HepG2 (cell line): Measurements from ENCODE around the gene PLOD3. TPM values are rescaled to one million over a fixed set of nuclear protein-coding genes. Genes with fewer than 3 reads are reported as not detected.

Experiments used
- AKAP8 ChIP-seq: sonication (generic); formaldehyde crosslinking; IDR thresholded peaks from 2 replicates; pipeline ENCODE4 v1.5.1; 2020; ENCODE audit warnings: mild to moderate bottlenecking, missing genetic modification reagents
- HES4 ChIP-seq: sonication (generic); formaldehyde crosslinking; IDR thresholded peaks from 2 replicates; pipeline ENCODE4 v1.9.0; 2021; ENCODE audit warnings: mild to moderate bottlenecking, missing genetic modification reagents, borderline replicate concordance
- NCOR1 ChIP-seq: fragments of 200-600 bp; sonication (generic); IDR thresholded peaks from 2 replicates; pipeline ENCODE4 v1.7.0; 2017; ENCODE audit warnings: antibody characterized with exemption, low read length, borderline replicate concordance
- NFYC ChIP-seq: IDR thresholded peaks from 2 replicates; pipeline ENCODE4 v1.6.1; 2016; ENCODE audit warnings: missing genetic modification reagents, missing compliant biosample characterization
- PRDM10 ChIP-seq: sonication (generic); formaldehyde crosslinking; IDR thresholded peaks from 2 replicates; pipeline ENCODE4 v1.4.0; 2020; ENCODE audit warnings: low read depth, missing genetic modification reagents
- ZSCAN22 ChIP-seq: sonication (generic); formaldehyde crosslinking; IDR thresholded peaks from 2 replicates; pipeline ENCODE4 v1.4.0; 2020; ENCODE audit warnings: mild to moderate bottlenecking, missing genetic modification reagents
- ZSCAN30 ChIP-seq: sonication (generic); formaldehyde crosslinking; IDR thresholded peaks from 2 replicates; pipeline ENCODE4 v1.5.0; 2020; ENCODE audit warnings: mild to moderate bottlenecking, missing genetic modification reagents
- polyA plus RNA-seq, 8 experiments: library from polyadenylated mRNA; depleted of rRNA in 3 of 8; stranded (reverse) in 7 of 8; unstranded in 1 of 8; fragments of >200 nt; fragmentation: Illumina TruSeq in 4 of 8; extraction: Trizol in 4 of 8; gene quantifications; 2 replicates each; pipeline versions ENCODE4 v1.2.1 to v1.2.3, GENCODE V29; 2011 to 2016; ENCODE audit warnings: low read depth in 4 of 8, missing spikeins in 1 of 8, mixed read lengths in 1 of 8; ENCODE audit not compliant: insufficient read depth in 1 of 8
- total RNA-seq, 5 experiments: library from RNA; depleted of rRNA; stranded (reverse); fragments of >200 nt; fragmentation: Illumina TruSeq; extraction: Trizol; gene quantifications; 2 replicates each; pipeline ENCODE4 v1.2.3, GENCODE V29; 2016; ENCODE audit warnings: low read depth in 1 of 5
- TF ChIP-seq, protein P1 (sequence below): sonication (generic); formaldehyde crosslinking; IDR thresholded peaks from 2 replicates; pipeline ENCODE4 v1.5.0; 2020; ENCODE audit warnings: mild to moderate bottlenecking, missing genetic modification reagents, borderline replicate concordance
- TF ChIP-seq, protein P2 (sequence below): sonication (generic); formaldehyde crosslinking; IDR thresholded peaks from 2 replicates; pipeline ENCODE4 v1.4.0; 2020; ENCODE audit warnings: mild to moderate bottlenecking, missing genetic modification reagents

The PLOD3 gene
- total and polyA plus RNA-seq, 2 of the 13 experiments (the other 11 are each of a cell fraction or from before 2014, with no cell fraction given) = 65.8 to 67.4 TPM

DNA sequence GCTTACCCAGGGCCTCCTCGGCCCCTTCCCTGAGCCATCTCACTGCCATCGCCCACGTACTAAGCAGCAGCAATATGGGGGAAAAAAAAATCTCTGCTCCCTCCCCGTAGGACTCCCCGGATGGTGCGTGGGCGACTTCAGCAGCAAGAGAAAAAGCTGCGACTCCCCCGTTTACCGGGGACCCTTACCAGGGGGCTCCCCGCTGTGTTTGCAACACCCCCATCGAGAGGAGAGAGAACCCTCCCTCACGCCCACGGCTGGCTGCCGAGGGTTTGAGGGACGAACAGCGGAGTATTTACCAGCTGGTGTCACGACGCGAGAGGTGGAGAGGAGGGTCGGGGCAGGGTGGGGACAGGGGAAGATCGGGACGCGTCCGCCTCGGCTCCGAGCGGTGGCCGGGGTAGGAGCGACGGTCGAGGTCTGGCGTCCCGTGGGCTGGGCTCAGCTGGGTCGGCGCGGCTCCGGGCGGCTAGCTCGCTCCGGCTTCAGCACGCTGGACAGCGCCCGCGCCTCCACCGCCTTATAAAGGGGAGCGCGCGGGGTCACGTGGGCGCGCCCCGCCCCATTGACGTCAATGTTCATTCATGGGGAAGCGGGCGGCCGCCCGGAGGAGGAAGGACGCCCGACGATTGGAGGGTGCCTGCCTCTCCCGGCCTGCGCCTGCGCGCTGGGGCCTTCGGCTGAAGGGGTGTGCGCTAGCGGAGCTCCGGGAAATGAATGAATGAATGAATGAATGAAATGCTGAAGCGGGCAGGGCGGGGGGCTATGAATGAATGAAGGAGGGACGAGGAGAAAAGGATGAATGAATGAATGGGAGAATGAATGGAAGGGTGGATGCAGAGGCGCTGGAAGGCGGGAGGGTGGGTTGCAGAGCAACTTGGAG lies 52.1 kb downstream of the PLOD3 start, which contains the start of gene VGF (continued):
- TF ChIP-seq, protein P1, sequence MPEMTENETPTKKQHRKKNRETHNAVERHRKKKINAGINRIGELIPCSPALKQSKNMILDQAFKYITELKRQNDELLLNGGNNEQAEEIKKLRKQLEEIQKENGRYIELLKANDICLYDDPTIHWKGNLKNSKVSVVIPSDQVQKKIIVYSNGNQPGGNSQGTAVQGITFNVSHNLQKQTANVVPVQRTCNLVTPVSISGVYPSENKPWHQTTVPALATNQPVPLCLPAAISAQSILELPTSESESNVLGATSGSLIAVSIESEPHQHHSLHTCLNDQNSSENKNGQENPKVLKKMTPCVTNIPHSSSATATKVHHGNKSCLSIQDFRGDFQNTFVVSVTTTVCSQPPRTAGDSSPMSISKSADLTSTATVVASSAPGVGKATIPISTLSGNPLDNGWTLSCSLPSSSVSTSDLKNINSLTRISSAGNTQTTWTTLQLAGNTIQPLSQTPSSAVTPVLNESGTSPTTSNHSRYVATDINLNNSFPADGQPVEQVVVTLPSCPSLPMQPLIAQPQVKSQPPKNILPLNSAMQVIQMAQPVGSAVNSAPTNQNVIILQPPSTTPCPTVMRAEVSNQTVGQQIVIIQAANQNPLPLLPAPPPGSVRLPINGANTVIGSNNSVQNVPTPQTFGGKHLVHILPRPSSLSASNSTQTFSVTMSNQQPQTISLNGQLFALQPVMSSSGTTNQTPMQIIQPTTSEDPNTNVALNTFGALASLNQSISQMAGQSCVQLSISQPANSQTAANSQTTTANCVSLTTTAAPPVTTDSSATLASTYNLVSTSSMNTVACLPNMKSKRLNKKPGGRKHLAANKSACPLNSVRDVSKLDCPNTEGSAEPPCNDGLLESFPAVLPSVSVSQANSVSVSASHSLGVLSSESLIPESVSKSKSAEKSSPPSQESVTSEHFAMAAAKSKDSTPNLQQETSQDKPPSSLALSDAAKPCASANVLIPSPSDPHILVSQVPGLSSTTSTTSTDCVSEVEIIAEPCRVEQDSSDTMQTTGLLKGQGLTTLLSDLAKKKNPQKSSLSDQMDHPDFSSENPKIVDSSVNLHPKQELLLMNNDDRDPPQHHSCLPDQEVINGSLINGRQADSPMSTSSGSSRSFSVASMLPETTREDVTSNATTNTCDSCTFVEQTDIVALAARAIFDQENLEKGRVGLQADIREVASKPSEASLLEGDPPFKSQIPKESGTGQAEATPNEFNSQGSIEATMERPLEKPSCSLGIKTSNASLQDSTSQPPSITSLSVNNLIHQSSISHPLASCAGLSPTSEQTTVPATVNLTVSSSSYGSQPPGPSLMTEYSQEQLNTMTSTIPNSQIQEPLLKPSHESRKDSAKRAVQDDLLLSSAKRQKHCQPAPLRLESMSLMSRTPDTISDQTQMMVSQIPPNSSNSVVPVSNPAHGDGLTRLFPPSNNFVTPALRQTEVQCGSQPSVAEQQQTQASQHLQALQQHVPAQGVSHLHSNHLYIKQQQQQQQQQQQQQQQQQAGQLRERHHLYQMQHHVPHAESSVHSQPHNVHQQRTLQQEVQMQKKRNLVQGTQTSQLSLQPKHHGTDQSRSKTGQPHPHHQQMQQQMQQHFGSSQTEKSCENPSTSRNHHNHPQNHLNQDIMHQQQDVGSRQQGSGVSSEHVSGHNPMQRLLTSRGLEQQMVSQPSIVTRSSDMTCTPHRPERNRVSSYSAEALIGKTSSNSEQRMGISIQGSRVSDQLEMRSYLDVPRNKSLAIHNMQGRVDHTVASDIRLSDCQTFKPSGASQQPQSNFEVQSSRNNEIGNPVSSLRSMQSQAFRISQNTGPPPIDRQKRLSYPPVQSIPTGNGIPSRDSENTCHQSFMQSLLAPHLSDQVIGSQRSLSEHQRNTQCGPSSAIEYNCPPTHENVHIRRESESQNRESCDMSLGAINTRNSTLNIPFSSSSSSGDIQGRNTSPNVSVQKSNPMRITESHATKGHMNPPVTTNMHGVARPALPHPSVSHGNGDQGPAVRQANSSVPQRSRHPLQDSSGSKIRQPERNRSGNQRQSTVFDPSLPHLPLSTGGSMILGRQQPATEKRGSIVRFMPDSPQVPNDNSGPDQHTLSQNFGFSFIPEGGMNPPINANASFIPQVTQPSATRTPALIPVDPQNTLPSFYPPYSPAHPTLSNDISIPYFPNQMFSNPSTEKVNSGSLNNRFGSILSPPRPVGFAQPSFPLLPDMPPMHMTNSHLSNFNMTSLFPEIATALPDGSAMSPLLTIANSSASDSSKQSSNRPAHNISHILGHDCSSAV (CRISPR knock-in tag) = no peak
- TF ChIP-seq ZSCAN30 (CRISPR knock-in tag) (peak; percentile 90; the same call in 1 of the 2 replicates), NFYC (CRISPR knock-in tag) (peak; percentile 70), PRDM10 (CRISPR knock-in tag) (peak; percentile 71; the same call in 1 of the 2 replicates), AKAP8 (CRISPR knock-in tag) (peak; percentile 96), NCOR1 (no peak), HES4 (CRISPR knock-in tag) (peak; percentile 100), ZSCAN22 (CRISPR knock-in tag) (no peak; the same call in 1 of the 2 replicates)
- TF ChIP-seq, protein P2, sequence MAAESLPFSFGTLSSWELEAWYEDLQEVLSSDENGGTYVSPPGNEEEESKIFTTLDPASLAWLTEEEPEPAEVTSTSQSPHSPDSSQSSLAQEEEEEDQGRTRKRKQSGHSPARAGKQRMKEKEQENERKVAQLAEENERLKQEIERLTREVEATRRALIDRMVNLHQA (CRISPR knock-in tag) = 0 out of 2 replicates have a peak, but pooled peaks have one; percentile 60
